Measurements from ENCODE around the gene ADH1B.

DNA sequence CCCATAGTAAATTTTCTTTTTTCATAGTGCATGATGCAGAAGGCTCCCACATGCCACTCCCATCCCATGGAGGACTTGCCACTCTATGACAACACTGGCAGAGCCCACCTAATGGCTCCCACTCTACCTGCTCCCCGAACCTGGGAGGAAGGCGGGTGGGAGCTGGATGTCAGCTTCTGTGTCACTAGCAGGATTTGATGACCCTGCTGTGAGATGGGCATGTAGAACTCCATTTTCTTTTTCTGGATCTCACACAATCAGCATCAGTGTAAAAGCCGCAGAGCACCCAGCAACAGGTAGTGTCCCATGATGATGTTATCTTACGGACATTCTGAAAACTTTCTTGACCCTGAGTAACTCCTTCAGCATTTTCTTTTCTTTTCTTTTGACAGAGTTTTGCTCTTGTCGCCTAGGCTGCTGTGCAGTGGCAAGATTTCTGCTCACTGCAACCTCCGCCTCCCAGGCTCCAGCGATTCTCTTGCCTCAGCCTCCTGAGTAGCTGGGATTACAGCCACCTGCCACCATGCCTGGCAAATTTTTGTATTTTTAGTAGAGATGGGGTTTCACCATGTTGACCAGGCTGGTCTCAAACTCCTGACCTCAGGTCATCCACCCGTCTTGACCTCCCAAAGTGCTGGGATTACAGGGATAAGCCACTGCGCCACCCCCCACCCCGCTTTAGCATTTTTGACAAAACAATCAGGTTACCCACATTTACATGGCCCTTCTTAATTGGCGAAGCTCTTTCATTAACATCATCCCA lies 15.4 kb downstream of the ADH1B start:
- TF ChIP-seq KDM5A (IDR thresholded peaks at IDR 0.05) (no peak), POLR2A (IDR thresholded peaks at IDR 0.05; ENCODE audit: low read length) (no peak), PHF8 (IDR thresholded peaks at IDR 0.05; ENCODE audit: borderline replicate concordance, low read depth) (no peak), BHLHE40 (IDR thresholded peaks at IDR 0.05; ENCODE audit: low read depth, low read length) (no peak), EP300 (IDR thresholded peaks at IDR 0.05) (no peak), NPAS2 (CRISPR knock-in tag; IDR thresholded peaks at IDR 0.05; ENCODE audit: borderline replicate concordance) (no peak)
- TF ChIP-seq, protein P1, sequence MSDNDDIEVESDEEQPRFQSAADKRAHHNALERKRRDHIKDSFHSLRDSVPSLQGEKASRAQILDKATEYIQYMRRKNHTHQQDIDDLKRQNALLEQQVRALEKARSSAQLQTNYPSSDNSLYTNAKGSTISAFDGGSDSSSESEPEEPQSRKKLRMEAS (IDR thresholded peaks at IDR 0.05), result no peak
- TF ChIP-seq, protein P2, sequence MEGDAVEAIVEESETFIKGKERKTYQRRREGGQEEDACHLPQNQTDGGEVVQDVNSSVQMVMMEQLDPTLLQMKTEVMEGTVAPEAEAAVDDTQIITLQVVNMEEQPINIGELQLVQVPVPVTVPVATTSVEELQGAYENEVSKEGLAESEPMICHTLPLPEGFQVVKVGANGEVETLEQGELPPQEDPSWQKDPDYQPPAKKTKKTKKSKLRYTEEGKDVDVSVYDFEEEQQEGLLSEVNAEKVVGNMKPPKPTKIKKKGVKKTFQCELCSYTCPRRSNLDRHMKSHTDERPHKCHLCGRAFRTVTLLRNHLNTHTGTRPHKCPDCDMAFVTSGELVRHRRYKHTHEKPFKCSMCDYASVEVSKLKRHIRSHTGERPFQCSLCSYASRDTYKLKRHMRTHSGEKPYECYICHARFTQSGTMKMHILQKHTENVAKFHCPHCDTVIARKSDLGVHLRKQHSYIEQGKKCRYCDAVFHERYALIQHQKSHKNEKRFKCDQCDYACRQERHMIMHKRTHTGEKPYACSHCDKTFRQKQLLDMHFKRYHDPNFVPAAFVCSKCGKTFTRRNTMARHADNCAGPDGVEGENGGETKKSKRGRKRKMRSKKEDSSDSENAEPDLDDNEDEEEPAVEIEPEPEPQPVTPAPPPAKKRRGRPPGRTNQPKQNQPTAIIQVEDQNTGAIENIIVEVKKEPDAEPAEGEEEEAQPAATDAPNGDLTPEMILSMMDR (IDR thresholded peaks at IDR 0.05), result no peak
- TF ChIP-seq, protein P3, sequence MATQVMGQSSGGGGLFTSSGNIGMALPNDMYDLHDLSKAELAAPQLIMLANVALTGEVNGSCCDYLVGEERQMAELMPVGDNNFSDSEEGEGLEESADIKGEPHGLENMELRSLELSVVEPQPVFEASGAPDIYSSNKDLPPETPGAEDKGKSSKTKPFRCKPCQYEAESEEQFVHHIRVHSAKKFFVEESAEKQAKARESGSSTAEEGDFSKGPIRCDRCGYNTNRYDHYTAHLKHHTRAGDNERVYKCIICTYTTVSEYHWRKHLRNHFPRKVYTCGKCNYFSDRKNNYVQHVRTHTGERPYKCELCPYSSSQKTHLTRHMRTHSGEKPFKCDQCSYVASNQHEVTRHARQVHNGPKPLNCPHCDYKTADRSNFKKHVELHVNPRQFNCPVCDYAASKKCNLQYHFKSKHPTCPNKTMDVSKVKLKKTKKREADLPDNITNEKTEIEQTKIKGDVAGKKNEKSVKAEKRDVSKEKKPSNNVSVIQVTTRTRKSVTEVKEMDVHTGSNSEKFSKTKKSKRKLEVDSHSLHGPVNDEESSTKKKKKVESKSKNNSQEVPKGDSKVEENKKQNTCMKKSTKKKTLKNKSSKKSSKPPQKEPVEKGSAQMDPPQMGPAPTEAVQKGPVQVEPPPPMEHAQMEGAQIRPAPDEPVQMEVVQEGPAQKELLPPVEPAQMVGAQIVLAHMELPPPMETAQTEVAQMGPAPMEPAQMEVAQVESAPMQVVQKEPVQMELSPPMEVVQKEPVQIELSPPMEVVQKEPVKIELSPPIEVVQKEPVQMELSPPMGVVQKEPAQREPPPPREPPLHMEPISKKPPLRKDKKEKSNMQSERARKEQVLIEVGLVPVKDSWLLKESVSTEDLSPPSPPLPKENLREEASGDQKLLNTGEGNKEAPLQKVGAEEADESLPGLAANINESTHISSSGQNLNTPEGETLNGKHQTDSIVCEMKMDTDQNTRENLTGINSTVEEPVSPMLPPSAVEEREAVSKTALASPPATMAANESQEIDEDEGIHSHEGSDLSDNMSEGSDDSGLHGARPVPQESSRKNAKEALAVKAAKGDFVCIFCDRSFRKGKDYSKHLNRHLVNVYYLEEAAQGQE (IDR thresholded peaks at IDR 0.05), result no peak
- TF ChIP-seq, protein P4, sequence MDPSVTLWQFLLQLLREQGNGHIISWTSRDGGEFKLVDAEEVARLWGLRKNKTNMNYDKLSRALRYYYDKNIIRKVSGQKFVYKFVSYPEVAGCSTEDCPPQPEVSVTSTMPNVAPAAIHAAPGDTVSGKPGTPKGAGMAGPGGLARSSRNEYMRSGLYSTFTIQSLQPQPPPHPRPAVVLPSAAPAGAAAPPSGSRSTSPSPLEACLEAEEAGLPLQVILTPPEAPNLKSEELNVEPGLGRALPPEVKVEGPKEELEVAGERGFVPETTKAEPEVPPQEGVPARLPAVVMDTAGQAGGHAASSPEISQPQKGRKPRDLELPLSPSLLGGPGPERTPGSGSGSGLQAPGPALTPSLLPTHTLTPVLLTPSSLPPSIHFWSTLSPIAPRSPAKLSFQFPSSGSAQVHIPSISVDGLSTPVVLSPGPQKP (IDR thresholded peaks at IDR 0.05; ENCODE audit: low read depth, low read length), result no peak

Data from A549 (cell line).